ENCODE results near the gene PRDM15. TPM values are rescaled to one million over a fixed set of nuclear protein-coding genes. Genes with fewer than 3 reads are reported as not detected.

PRDM15 gene
- total RNA-seq, 1 donor from 2014 or later, result 10.2 TPM

GRCh38 chr21:41926117-41926806 lies 47.1 kb upstream of the PRDM15 start:
- H3K4me3 Mint-ChIP-seq (ENCODE audit: unreplicated experiment), result no peak overlapping the region
- H3K27me3 Mint-ChIP-seq (ENCODE audit: unreplicated experiment), result peaks cover 2% of the 10 kb centered on the region
- TF ChIP-seq CTCF (IDR thresholded peaks at IDR 0.05; ENCODE audit: partially characterized antibody, unreplicated experiment), result no peak
- no peaks in the 10 kb centered on the region for H3K9me3 Mint-ChIP-seq (ENCODE audit: unreplicated experiment)
- no peak for DNase-seq
- H3K27ac Mint-ChIP-seq (ENCODE audit: unreplicated experiment), result no peak overlapping the region
- no peaks in the 10 kb centered on the region for H3K36me3 Mint-ChIP-seq (ENCODE audit: unreplicated experiment)
- peaks cover 2% of the 10 kb centered on the region for H3K4me1 Mint-ChIP-seq (ENCODE audit: low read depth, unreplicated experiment)

GRCh38 chr21:41925767-41926116 lies 46.6 kb upstream of the PRDM15 start:
- Mint-ChIP-seq H3K9me3 (ENCODE audit: unreplicated experiment) (no peaks in the 10 kb centered on the region), H3K36me3 (ENCODE audit: unreplicated experiment) (no peaks in the 10 kb centered on the region), H3K27me3 (ENCODE audit: unreplicated experiment) (peaks cover 2% of the 10 kb centered on the region), H3K4me3 (ENCODE audit: unreplicated experiment) (no peak overlapping the region), H3K27ac (ENCODE audit: unreplicated experiment) (no peak overlapping the region), H3K4me1 (ENCODE audit: low read depth, unreplicated experiment) (peaks cover 3% of the 10 kb centered on the region)
- no peak for DNase-seq
- no peak for TF ChIP-seq CTCF (IDR thresholded peaks at IDR 0.05; ENCODE audit: partially characterized antibody, unreplicated experiment)

- Mint-ChIP-seq H3K4me3 (ENCODE audit: unreplicated experiment) (no peak overlapping the region), H3K36me3 (ENCODE audit: unreplicated experiment) (no peaks in the 10 kb centered on the region), H3K27ac (ENCODE audit: unreplicated experiment) (no peak overlapping the region), H3K27me3 (ENCODE audit: unreplicated experiment) (peaks cover 2% of the 10 kb centered on the region), H3K4me1 (ENCODE audit: low read depth, unreplicated experiment) (peaks cover 5% of the 10 kb centered on the region), H3K9me3 (ENCODE audit: unreplicated experiment) (no peaks in the 10 kb centered on the region)
- no peak for TF ChIP-seq CTCF (IDR thresholded peaks at IDR 0.05; ENCODE audit: partially characterized antibody, unreplicated experiment)
- DNase-seq, result no peak
These were observed 45.2 kb upstream of the PRDM15 start for GRCh38 chr21:41924368-41924754.

- TF ChIP-seq CTCF (IDR thresholded peaks at IDR 0.05; ENCODE audit: partially characterized antibody, unreplicated experiment), result no peak
- no peak overlapping the region for H3K27ac Mint-ChIP-seq (ENCODE audit: unreplicated experiment)
- peaks cover 5% of the 10 kb centered on the region for H3K4me1 Mint-ChIP-seq (ENCODE audit: low read depth, unreplicated experiment)
These were observed 44.7 kb upstream of the PRDM15 start for GRCh38 chr21:41923631-41924367.

GRCh38 chr21:41923186-41923585 lies 44.0 kb upstream of the PRDM15 start:
- no peaks in the 10 kb centered on the region for H3K9me3 Mint-ChIP-seq (ENCODE audit: unreplicated experiment)
- DNase-seq, result no peak
- H3K27me3 Mint-ChIP-seq (ENCODE audit: unreplicated experiment), result peaks cover 2% of the 10 kb centered on the region
- H3K36me3 Mint-ChIP-seq (ENCODE audit: unreplicated experiment), result no peaks in the 10 kb centered on the region
- H3K27ac Mint-ChIP-seq (ENCODE audit: unreplicated experiment), result no peak overlapping the region
- no peak overlapping the region for H3K4me3 Mint-ChIP-seq (ENCODE audit: unreplicated experiment)
- H3K4me1 Mint-ChIP-seq (ENCODE audit: low read depth, unreplicated experiment), result peaks cover 5% of the 10 kb centered on the region
- TF ChIP-seq CTCF (IDR thresholded peaks at IDR 0.05; ENCODE audit: partially characterized antibody, unreplicated experiment), result no peak

More at GRCh38 chr21:41923631-41924367, 44.7 kb upstream of the PRDM15 start:
- no peaks in the 10 kb centered on the region for H3K9me3 Mint-ChIP-seq (ENCODE audit: unreplicated experiment)
- H3K36me3 Mint-ChIP-seq (ENCODE audit: unreplicated experiment), result no peaks in the 10 kb centered on the region
- H3K27me3 Mint-ChIP-seq (ENCODE audit: unreplicated experiment), result peaks cover 2% of the 10 kb centered on the region
- H3K4me3 Mint-ChIP-seq (ENCODE audit: unreplicated experiment), result no peak overlapping the region
- no peak for DNase-seq
